Heart right ventricle (tissue), 16 donors: ENCODE measurements around the gene ANKRD63. TPM values are rescaled to one million over a fixed set of nuclear protein-coding genes. Genes with fewer than 3 reads are reported as not detected.

Experiments used
- ATAC-seq, 8 donors: fragments of 200-7000 bp; cut with Tn5 transposase; one replicate each; pipeline ENCODE4 v1.9.1; 2020; ENCODE audit warnings: mild to moderate bottlenecking in 8 of 8, moderate library complexity in 8 of 8, moderate number of reproducible peaks in 1 of 8
- DNase-seq, 2 donors: peaks; one replicate each; pipeline ENCODE4 v3.0.0-alpha.2; 2020
- H3K27ac ChIP-seq, 10 donors: fragments of 200-600 bp; sonication (generic) in 2 of 10; one replicate each; pipeline versions ENCODE4 v1.5.0 to v1.8.0; 2020 to 2022; ENCODE audit warnings: mild to moderate bottlenecking in 3 of 10
- H3K27me3 ChIP-seq, 7 donors: fragments of 200-600 bp; one replicate each; pipeline ENCODE4 v1.8.0; 2021 to 2022; ENCODE audit warnings: mild to moderate bottlenecking in 2 of 7
- H3K36me3 ChIP-seq, 9 donors: fragments of 200-600 bp; sonication (generic) in 1 of 9; one replicate each; pipeline versions ENCODE4 v1.5.0 to v1.8.0; 2020 to 2022; ENCODE audit warnings: mild to moderate bottlenecking in 2 of 9
- H3K4me1 ChIP-seq, 9 donors: fragments of 200-600 bp; sonication (generic) in 1 of 9; one replicate each; pipeline versions ENCODE4 v1.5.0 to v1.8.0; 2020 to 2022; ENCODE audit warnings: mild to moderate bottlenecking in 4 of 9
- H3K4me3 ChIP-seq, 10 donors: fragments of 200-600 bp; sonication (generic) in 2 of 10; one replicate each; pipeline versions ENCODE4 v1.5.0 to v1.8.0; 2020 to 2022; ENCODE audit warnings: mild to moderate bottlenecking in 7 of 10, moderate library complexity in 2 of 10
- H3K9me3 ChIP-seq, 11 donors: fragments of 200-600 bp in 10 of 11; sonication (generic) in 2 of 11; one replicate each; pipeline versions ENCODE4 v1.5.0 to v1.8.0; 2013 to 2022; ENCODE audit warnings: mild to moderate bottlenecking in 2 of 11, control low read depth in 1 of 11, moderate library complexity in 1 of 11
- WGBS, 2 donors: extraction: QIAGEN DNeasy Blood & Tissue Kit; methylation state at CpG; one replicate each; pipeline ENCODE4 v1.1.7; 2013; ENCODE audit warnings: inconsistent platforms in 1 of 2; 5-methylcytosine and 5-hydroxymethylcytosine counted together
- intact Hi-C, 10 donors: fragments of 100-400 bp; cut with DNase I; formaldehyde crosslinking; loops; one replicate each; pipeline versions ENCODE4 v1.11.1 to v1.14.2; 2022
- polyA plus RNA-seq, 2 donors: library from polyadenylated mRNA; stranded (reverse); fragments of 200-250 nt; gene quantifications; one replicate each; pipeline ENCODE4 v1.2.3, GENCODE V29; 2013
- total RNA-seq, 10 donors: library from RNA; stranded (reverse); fragmentation: NEBNext Ultra II Directional in 3 of 10; extraction: Animal tissue kit (Norgen Biotek cat#: 25700) in 3 of 10; gene quantifications; one replicate each; pipeline versions ENCODE4 v1.2.1 to v1.2.4, GENCODE V29; 2021 to 2023
- TF ChIP-seq, protein P1 (sequence below), 9 donors: fragments of 200-600 bp; sonication (generic) in 2 of 9; IDR thresholded peaks; one replicate each; pipeline versions ENCODE4 v1.5.0 to v1.8.0; 2021 to 2022; ENCODE audit warnings: antibody characterized with exemption in 9 of 9, mild to moderate bottlenecking in 5 of 9, moderate library complexity in 1 of 9
- donor health status: Arrhythmogenic right ventricular cardiomyopathy.
- donor health status: ischemic (EF 13 %, LVEDD 7.1; RV severe dilation, severe dysfunction).
- donor health status: healthy with polysubstance abuse.
- donor health status: DM: no; HTN: yes; CAD: no.
- donor health status: DM: no; HTN: no; CAD: no.
- donor health status: ischemic (EF 25% LVEDD 6.9; RV normal size, moderate dysfunction).
- donor health status: ischemic (EF 25% LVEDD 5.7; RV mildly dilated, moderate dysfunction).
- donor health status: healthy.
- donor health status: DM: yes; HTN: yes; CAD: no.
- donor health status: Ischemic cardiomyopathy.
- donor health status: ischemic (EF 35%, LVEDD 5.7; RV mildly dilated, moderate dysfunction).
- donor health status: nonischemic (EF 11% LVEDD 7.7; RV severe dilation, severe dysfunction).
- donor health status: DM: yes; HTN: yes; CAD: no.
- donor health status: PGD.
- donor health status: ischemic (EF 29% LVEDD 5.4; RV normal size, mild dysfunction).
- donor health status: nonischemic (EF 23%, LVEDD 6.1; RV moderate dilation, normal function).

ANKRD63 gene
- total and polyA plus RNA-seq, 12 donors: 0.26 to 1.9 (median 0.44) TPM; not detected in 8

DNA sequence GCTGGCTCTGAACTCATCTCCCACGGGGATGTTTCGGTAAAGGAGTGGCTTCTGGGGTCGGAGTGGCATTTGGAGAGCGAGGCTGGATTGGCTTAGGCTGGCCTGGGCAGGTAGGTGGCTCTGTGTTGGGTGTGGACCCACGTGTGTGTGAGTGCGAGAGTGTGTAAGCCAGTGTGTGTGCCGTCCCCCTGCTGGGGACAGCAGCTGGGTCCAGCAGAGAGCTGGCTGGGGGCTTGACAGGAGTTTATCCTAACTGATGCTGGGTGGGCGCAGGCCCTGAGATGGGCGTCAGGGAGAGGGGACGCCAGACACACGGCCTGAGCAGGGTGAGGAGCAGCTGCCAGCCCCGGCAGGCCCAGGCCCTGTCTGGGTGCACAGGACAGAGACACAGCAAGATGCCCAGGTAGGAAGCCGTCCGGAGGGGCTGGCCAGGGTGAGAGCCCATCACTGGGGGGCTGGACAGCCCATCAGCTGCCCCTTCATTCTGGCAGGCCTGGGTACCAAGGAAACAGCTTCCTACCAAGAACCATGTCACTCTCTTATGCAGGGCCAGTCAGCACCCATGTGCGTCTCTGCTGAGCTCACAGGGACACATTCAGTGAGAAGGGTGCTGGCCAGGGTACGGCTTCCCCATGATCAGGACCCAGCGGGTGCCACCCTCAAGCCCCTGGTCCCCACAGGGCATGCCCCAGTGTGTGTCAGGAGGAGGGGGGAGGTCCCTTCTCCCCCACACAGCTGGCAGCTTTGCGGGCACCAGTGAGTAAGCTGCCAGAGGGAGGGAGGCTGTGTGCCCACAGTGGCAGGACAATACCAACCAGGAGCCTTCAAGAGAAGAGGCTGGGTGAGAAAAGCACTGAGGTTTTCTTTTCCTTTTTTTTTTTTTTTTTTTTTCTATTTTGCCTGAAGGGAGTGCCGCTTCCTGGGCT, 42.9 kb downstream of the ANKRD63 start:
- no peak overlapping the region for H3K27ac ChIP-seq
- TF ChIP-seq, protein P1, sequence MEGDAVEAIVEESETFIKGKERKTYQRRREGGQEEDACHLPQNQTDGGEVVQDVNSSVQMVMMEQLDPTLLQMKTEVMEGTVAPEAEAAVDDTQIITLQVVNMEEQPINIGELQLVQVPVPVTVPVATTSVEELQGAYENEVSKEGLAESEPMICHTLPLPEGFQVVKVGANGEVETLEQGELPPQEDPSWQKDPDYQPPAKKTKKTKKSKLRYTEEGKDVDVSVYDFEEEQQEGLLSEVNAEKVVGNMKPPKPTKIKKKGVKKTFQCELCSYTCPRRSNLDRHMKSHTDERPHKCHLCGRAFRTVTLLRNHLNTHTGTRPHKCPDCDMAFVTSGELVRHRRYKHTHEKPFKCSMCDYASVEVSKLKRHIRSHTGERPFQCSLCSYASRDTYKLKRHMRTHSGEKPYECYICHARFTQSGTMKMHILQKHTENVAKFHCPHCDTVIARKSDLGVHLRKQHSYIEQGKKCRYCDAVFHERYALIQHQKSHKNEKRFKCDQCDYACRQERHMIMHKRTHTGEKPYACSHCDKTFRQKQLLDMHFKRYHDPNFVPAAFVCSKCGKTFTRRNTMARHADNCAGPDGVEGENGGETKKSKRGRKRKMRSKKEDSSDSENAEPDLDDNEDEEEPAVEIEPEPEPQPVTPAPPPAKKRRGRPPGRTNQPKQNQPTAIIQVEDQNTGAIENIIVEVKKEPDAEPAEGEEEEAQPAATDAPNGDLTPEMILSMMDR (IDR thresholded peaks at IDR 0.05): no peak
- ATAC-seq (peak in 3 of 8 donors; percentile 16 to 33 (median 32)), DNase-seq (no peak)
- peaks cover 0 to 24% (median 13%) of the 10 kb centered on the region in 7 donors for H3K27me3 ChIP-seq
- no peaks in the 10 kb centered on the region for H3K9me3 ChIP-seq
- 84 to 90% methylated on average over 19 of the region's 19 CpGs for whole genome bisulfite sequencing, 2 donors
- intact Hi-C loops: no loop called here
- H3K4me1 ChIP-seq: peaks cover 0 to 21% (median 0%) of the 10 kb centered on the region in 9 donors
- H3K4me3 ChIP-seq: no peak overlapping the region
- H3K36me3 ChIP-seq: no peaks in the 10 kb centered on the region

DNA sequence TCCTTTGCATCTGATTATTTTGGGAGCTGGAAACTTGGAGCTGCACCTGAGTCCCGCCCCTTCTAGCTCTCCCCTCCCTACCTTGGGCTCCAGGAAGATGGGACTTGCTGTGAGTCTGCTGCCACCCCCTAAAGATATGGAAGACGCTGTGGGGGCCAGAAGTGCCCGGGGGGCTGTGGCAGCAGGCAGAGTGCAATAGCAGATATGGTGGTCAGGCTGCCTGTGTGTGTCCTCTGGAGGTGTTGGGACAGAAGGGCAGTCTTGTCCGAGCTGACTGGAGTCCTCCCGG, 43.5 kb downstream of the ANKRD63 start:
- Histone ChIP-seq H3K4me3 (peak overlapping the region in 9 of 10 donors; percentile 7 to 45 (median 35)), H3K36me3 (no peaks in the 10 kb centered on the region), H3K27ac (no peak overlapping the region), H3K4me1 (peaks cover 0 to 27% (median 0%) of the 10 kb centered on the region in 9 donors), H3K27me3 (peaks cover 0 to 24% (median 13%) of the 10 kb centered on the region in 7 donors), H3K9me3 (no peaks in the 10 kb centered on the region)
- DNase-seq: no peak
- TF ChIP-seq, protein P1 (IDR thresholded peaks at IDR 0.05): no peak
- 34 to 37% methylated on average over 5 of the region's 5 CpGs for WGBS, 2 donors
- ATAC-seq: no peak
- intact Hi-C loops: no loop called here

DNA sequence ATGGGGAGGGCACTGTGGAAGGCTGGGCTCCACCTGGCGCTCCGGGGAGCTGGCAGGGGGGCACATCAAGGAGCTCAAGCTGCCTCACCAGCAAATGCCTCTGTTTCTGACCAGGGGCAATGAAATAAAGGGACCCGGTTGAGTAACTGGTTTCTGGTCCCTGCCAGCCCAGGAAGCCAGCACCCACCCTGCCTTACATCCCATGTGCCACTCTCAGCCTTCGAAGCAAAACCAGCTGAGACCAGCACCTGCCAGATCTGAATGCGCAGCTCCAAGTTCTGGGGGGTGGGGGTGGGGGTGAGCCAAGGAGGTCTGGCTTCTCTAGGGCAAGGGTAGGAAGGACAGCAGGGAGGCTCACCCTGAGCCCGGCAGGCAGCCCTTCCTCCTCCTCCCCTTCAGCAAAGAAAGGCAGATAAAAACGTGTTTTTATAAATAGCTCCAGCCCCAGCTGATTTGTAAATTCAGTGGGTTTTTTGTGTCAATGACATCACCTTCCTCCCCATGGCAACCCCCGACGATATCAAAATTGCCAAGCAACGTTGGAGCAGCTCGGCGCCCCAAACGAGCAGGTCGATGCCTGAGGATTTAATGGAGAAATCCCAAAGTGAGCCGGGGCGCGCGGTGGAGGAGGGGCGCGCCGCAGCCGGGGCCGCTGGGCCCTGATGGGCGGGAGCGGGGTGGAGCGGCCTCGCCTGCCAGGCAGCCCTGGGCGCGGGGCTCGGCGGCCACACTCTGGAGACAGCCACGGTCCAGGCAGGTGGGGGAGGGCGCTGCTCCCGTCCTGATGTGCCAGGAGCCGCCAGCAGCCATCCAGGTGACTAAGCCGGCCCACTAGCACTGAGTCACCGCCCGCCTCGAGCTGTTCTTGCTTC, 44.1 kb downstream of the ANKRD63 start, which contains the start of gene PAK6:
Gene PAK6, plus strand, starts transcription at position 532 of the 872 bp plus-strand sequence. CDS start 25,723 bp downstream, outside the sequence.
- Histone ChIP-seq H3K9me3 (no peaks in the 10 kb centered on the region), H3K36me3 (no peaks in the 10 kb centered on the region), H3K4me1 (peaks cover 0 to 32% (median 0%) of the 10 kb centered on the region in 9 donors), H3K27ac (no peak within 1 kb of the TSS), H3K4me3 (peak within 1 kb of the TSS in 9 of 10 donors; percentile 7 to 45 (median 35)), H3K27me3 (peaks cover 0 to 24% (median 13%) of the 10 kb centered on the region in 7 donors)
- whole genome bisulfite sequencing, 2 donors: 6 to 7% methylated on average over 39 of the region's 39 CpGs
- intact Hi-C loops: no loop called here
- ATAC-seq (peak; percentile 51 to 84 (median 70)), DNase-seq (no peak)
- TF ChIP-seq, protein P1 (IDR thresholded peaks at IDR 0.05): no peak
